GM12891 (cell line): ENCODE results near the gene FTSJ3.
"Not testable (repeated sequence)": the region's sequence is repeated elsewhere in the genome, so short reads cannot be mapped to it uniquely, and the experiment has no call there.

Experiments
- POLR2A ChIP-seq: IDR thresholded peaks from 2 replicates; pipeline ENCODE4 v1.6.1; 2011; ENCODE audit warnings: low read depth, low read length, control low read depth
- POLR2AphosphoS5 ChIP-seq: IDR thresholded peaks from 2 replicates; pipeline ENCODE4 v1.6.1; 2011; ENCODE audit warnings: low read depth, low read length, control low read depth
- TAF1 ChIP-seq: IDR thresholded peaks from 2 replicates; pipeline ENCODE4 v1.6.1; 2011; ENCODE audit warnings: low read depth, low read length, control low read depth

DNA sequence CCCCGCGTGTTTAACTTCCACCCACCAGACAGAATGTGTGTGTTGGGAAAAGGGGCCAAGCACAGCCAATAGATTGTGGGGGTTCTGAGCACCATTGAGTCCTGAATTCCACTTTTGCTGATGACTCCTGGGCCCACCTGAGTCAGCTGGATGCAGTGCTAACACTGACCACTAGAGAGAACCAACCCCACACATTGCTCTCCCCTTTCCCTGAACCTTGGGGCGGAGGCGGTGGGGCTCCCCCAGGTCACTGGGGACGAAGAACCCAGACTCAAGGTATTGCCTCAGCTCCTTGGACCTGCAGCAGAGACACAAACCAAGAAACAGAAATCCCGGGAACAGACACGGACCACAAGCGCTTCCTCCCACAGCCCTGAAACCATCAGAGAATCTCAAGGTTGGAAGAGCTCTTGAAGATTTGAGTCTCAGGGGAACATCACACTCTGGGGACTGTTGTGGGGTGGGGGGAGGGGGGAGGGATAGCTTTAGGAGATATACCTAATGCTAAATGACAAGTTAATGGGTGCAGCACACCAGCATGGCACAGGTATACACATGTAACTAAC, 46.7 kb upstream of the FTSJ3 start:
- TF ChIP-seq POLR2A, POLR2AphosphoS5, TAF1: not testable (repeated sequence)
